Hematopoietic multipotent progenitor cell treated with erythropoietin and hydrocortisone succinate and interleukin-3 and kit ligand, for 15 days (in vitro differentiated cells): ENCODE results near the gene ATP1A3.

Experiments
- DNase-seq: peaks from one replicate; pipeline ENCODE4 v3.0.0-alpha.2; 2015; ENCODE audit warnings: low spot score

The ATP1A3 gene

DNA sequence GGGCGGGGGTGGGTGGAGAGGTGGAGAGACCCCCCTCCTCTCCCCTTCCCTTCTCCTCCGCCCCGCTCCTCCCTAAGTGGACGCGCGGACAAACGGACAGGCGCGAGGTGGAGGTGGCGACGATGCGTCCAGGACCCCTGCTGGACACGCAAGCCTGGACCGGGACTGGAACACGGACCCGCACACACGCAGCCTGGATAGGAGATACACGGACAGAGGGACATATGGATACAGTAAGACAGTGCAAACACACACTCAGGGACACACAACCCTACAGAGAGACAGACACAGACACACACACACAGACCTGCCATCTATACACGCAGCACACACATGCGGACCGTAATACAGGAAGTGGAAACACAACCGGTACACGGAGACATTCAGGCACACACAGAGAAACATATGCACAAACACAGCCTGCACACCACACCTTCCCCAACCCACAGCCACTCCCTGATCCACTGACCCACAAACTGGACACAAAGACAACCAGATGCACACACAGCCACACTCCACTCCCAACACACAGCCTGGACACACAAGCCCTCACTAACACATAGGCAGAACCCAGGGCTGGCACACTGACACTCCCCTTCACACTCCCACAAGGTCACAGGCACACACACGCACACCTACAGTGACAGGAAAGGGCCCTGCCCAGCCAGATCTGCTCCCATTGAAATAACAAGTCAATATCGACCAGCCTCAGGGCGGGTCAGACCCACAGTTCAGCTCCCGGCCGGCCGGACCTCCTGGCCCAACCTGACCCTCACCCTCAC is 65.1 kb downstream of the ATP1A3 start:
- no peak for DNase-seq

DNA sequence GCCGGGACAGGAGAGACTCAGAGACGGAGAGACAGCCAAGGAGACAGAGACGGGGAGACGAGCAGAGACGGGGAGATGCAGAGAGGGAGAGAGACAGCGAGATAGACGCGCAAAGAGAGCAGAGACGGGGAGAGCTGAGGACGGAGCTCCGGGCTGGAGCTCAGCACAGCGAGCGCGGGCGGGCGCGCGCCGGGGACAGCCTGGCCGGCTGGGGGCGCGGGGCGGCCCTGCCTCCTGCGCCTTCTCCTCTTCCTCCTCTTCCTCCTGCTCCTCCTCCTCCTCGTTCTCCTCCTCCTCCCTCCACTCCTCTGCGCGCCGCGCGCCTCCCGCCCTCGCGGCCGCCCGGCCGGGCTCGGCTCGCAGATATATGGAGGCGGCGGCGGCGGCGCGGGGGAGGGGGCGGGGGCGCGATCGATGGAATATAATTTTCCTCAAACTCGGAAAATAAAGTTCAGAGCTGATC is 65.8 kb downstream of the ATP1A3 start, which contains the start of gene ERFL:
Gene ERFL, minus strand, starts transcription at position 229 of the 463 bp plus-strand sequence. CDS start 15,530 bp downstream, outside the sequence.
- DNase-seq: no peak

DNA sequence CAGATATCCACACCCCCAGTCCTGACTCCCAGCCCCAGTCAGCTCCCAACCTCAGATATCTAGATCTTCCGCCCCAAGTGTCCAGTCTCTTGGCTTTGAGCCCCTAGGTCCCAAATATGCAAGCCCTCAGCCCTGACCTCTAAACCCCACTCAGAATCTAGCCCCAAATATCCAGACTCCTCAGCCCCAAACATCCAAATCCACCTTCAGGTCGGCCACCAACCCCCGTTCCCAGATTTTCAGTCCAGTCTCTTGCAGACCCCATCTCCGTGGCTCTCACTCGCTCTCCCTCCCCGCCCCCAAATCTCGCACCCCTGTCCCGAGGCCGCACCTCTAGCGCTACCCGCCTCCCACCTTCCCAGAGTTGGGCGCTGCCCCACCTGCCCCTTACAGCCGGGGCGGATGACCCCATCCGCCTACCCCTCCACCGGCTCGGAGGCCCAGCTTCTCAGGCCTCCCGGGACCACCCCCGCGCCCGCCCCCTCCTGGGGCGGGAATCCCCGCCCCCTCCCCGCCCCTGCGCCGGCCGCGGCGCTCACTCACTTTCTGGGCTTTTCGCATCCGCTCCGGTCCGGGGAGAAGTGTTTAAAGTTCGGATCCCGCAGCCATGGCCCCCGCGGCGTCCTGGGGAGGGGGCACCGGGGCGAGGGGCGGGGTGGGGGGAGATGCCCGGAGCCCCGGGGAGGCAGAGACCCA is 66.4 kb downstream of the ATP1A3 start:
- no peak for DNase-seq

DNA sequence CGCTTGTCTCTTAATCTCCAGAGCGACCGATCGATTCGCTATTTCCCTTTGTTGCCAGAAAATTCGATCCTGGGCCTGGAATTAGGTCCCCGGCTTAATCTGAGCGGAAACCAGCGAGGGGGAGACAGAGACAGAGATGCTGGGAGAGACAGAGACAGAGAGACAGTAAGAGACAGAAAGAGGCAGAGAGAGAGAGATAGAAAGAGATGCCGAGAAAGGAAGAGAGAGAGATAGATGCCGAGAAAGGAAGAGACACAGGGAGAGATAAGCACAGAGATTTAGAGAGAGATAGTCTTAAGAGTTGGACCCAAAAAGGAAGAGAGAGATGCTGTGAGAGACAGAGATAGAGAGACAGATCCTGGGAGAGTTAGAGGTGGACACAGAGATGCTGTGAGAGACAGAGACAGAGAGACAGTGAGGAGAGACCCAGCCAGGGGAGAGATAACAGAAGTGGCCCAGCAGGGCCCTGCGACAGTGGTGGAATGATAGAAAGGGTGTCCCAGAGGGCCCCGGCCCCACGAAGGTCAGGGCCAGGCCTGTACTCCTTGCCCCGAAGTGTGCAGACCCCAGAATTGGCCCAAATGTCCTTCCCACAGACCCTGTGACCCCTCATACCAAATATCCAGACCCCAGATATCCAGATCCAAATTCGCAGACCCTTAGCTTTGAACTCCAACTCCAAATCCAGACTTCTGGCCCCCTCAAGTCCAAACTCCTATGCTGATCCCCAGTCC is 67.1 kb downstream of the ATP1A3 start:
- DNase-seq: no peak

DNA sequence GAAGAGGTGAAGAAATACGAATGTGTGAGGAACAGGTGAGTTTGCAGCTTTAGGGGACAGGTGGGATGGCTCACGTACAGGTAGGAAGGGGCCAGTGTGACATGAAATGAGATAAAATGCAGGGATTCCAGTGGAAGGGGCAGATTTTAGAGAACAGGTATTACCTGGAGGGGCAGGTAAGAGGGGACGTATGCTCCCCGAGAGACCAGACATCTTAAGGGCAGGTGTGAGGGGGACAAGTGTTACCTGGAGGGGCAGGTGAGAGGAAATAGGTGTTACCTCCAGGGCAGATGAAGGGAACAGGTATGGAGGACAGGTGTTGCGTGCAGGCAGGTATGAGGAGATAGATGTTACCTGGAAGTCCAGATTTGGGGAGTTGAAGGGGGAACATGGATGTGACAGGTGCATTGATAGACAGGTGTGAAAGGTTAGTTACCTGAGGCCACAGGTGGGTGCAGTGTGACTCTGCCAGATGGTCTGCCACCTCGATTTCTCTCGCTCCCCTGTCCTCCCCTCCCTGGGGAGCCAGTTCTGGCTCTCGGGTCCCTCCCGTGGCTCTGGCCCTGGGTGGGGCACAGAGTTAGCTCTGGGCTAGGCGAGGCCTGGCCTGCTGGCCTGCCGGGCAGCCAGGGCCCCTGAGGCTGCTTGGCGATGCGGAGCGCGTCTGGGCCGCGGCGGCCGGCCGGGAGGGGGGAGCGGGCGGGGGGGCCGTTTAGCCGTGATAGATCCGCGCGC is 67.8 kb downstream of the ATP1A3 start:
- DNase-seq: no peak

DNA sequence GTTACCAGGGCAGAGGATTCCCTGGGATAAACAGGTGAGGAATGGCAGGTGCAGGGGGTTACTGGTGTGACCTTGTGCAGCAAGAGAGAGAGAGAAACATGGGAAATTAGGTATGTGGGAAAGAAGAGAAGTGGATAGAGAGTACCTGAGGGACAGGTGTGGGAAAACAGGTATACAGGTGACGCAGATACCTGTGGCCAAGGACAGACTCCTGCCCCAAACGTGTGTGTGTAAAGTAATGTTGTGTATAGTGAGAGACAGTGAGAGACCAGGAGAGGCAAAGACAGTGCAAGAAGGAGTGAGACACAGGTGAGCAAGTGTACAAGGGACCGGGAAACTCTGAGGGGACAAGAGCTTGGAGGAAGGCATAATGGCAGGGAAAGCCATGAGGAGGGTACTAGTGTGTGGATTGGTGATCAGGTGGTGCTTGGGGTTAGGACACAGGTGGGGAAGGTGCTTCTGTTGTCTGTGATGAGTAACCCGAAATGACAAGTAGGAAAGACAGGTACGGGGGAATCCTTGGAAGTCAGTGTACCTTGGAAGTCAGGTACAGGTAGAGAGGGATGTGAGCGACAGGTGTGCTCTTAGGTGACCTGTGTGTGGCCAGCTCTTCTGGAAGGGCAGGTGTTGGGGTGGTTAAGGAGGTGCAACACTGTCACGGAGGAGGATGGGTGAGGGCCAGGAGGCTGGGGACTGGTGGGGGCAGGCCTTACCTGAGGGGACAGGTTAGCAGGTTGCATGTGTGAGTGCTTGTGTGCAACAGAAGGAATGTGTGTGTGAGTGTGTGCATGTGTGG is 68.6 kb downstream of the ATP1A3 start:
- DNase-seq: no peak

DNA sequence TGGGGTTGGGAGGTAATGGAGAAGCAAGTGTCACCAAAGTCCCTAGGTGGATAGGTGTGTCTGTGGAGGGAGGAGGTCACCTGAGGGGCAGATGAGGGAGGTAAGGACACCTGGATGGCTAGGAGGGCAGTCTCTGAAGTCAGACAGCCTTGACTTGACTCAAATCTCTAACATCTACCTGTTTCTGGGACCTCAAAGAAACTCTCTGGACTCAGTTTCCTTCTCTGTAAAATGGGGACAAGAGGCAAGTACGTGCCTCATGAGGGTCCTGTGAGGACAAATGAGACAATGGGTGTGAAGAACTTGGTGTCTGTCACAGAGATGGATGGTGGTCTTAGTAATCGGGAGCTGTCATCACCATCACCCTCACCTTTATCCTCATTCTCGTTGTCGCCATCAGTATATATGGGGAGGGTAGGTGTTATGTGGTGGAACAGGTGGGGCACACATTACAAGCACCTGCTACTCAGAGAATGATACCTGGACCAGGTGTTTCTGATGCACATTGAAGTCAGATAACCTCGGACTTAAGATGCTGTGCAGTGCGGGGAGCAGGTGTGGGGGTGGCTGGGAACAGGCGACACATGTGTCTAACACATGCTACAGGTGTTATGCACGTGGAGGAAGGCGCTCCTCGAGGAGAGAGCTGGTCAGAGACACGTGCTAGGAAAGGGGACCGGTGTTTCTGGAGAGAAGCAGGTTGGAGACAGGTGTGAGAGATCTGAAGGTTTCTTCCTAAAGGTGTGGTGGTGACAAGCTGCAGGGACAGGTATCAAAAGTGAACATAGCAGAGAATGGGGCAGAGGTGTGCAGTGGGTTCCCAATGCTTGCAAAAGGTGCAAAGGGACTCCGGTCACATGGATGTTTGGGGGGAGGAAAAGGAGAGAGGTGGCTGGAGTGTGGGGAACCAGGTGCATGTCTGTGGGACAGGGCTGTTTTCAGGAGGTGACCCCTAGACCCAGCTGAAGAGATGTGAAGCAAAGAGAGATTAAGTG is 69.6 kb downstream of the ATP1A3 start:
- no peak for DNase-seq

DNA sequence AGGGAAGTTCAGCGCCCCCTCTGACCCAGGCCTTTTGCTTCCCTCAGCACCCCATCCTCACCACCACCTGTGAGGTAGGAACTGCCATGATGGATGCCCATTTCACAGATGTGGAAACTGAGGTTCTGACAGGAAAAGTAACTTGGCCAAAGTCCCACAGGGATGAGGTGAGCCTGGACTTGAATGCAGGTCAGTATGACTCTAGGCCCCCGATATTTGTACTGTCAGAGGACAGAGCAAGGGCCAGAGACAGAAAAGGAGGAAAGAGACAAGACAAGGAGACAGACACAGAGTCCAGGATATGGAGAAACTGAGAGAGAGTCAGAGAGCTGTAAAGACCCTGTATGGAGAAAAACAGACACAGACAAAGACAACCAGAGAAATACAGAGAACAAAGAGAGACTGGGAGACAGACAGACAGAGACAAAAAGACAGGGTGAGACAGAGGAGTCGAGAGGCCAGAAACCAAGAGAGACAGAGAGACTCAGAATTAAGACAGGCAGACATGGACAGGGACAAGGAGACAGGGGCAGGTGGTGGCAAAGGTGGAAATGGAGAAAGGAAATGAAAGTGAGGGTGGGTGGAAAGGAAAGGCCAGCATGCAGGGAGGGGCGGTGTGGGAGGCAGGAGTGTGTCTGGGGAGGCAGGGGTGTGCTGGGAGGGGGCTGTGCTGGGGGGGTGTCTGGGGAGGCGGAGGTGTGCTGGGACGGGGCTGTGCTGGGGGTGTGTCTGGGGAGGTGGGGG is 70.8 kb downstream of the ATP1A3 start:
- DNase-seq: no peak

DNA sequence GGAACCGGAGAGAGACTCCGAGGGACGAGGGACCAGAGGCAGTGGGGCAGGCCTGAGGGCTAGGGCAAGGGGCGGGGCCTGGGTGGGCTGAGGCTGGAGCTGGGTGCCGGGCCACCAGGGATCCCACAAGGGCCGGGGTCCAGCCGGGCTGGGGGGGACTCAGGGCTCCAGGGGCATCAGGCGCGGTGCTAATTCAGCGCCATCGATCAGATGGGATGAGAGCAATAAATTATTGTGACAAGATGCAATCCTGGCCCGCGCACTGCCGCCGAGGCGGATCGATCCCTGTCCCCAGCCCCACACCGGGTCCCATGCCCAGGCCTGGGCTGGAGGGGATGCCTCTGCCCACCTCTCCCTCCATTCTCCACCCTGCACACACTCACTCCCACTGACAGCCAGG is 71.4 kb downstream of the ATP1A3 start:
- no peak for DNase-seq

DNA sequence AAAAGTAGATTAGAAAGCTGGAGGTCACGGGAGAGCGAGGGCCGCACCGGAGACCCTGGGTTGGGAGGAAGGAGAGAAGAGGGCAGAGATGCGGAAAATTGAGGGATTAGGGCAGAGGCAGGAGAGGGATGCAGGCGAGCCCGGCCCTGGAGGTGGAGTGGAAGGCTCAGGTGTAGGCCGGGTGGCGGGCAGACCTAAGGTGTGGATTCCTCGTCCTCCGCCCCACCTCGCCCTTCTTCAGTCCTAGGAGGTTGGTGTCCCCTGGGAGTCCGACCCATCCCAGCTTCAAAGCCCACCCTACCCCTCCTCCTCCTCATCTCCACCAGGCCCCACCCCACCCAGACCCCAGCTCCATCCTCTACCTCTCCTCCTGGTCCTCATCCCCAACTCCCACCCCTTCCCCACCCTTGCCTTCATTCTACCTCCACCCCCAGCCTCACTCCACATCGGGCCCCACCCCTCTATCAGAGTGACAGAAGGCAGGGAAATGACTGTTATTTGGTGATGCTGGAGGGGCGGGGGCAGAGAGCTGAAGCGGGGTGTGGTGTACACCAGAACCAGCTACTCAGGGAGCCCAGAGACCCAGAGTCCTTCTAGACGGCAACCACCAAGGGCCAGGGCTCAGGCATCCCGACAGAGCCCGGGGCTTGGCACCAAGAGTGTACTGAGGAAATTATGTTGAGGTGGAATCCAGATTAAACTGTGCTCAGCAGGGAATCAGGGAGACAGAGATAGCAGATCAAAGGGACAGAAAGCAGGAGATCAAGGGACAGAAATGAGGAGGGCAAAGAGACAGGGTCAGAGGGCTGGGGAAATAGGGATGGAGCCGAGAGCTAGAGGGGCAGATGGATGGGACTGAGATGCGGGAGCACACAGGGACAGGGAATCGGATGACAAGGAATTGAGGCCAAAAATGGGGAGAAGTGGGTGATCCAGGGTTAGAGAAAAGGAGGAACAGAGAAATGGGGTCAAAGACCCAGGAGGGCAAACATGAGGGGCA is 72.2 kb downstream of the ATP1A3 start:
- DNase-seq: no peak

DNA sequence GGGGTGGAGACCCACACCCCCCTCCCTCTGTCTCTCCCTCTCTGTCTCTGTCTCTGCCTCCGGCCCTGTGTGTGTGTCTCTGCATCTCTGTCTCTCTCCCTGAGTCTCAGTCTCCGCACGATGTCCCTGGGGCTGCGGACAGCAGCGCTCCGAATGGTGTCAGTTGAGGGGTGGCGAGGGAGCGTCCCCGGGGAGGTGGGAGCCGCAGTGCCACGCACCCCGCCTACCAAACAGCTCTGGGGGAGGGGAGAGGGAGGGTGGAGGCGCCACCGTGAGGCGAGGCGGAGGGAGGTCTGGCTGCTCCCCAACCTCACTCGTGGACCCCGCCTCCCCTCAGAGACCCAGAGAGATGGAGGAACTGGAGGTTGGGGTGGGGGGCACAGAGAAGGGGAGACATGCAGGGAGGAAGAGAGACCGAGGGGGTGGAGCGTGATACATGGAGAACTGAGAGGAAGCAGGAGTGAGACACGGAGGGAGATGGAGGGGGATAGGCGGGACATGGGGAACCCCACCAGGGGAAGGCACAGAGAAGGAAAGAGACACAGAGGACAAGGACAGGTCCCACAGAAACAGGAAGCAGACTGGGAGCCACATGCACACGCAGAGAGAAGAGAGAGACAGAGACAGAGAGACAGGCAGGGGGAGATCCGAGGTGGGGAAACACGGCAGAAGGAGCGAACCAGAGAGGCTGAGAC is 73.0 kb downstream of the ATP1A3 start:
- DNase-seq: no peak

DNA sequence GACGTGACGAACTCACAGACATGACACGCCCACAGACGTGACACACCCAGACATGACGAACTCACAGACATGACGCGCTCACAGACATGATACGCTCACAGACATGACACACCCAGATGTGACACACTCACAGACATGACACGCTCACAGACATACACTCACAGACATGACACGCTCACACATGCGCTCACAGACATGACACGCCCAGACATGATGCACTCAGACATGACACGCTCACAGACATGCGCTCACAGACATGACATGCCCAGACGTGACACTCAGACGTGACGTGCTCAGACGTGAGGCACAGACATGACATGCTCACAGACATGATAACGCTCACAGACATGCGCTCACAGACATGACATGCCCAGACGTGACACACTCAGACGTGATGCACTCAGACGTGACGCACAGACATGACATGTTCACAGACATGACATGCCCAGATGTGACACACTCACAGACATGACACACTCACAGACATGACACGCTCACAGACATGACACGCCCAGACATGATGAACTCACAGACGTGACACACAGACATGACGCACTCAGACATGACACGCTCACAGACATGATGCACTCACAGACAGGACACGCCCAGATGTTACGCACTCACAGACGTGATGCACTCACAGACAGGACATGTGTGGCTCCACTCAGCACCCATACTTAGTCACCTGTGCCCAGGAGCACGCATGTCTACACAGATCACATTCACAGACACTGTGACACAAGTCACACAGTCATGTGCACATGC is 73.9 kb downstream of the ATP1A3 start:
- DNase-seq: no peak

DNA sequence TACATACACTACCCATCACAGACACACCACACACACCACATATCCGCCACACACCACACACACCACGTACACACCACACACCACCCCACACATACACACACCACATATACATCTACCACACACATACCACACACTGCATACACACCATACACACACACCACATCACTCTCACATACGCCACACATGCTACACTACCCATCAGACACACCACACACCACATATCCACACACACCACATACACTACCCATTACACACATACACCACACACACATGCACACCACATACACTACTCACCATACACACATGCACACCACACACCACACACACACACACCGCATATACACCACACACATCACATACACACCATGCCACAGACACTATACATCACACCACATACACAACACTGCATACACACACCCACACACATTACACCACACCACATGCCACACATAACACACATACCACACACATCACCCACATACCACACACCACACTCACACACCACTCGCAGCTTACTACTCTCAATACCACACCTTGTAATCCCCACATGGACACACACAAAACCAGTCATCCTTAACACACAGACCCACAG is 75.3 kb downstream of the ATP1A3 start:
- DNase-seq: no peak

DNA sequence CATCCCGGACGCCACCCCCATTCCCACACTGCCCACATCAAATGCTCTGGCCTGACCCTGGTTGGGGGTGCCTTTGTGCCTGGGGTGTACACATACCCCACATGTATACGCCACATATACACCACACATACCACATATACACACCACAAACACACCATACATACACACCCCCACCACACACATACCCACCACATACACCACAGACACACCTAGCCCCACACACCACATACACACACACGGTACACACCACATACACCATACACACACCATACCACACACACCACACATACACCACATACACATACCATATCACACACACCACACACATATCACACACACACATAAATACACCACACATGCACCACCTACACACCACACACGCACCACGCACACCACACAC is 75.9 kb downstream of the ATP1A3 start:
- no peak for DNase-seq

DNA sequence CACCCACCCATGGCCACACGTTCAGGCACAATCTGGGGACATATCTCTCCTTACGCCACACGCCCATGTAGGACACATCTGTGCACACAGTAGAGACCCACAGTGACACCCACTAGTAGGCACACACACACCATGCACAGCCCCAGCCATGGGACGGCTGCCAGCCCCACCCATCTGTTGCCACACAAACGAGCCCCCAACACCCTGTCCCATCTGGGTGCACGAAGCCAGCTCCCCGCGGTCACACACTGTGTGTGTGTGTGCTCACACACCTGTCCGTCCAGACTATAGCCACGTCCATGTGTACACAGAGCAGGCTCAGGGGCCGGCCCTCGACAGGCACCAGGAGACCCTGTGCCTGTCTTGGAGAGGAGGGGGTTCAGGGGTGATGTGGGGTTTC is 76.4 kb downstream of the ATP1A3 start:
- no peak for DNase-seq
